Large intestine (tissue), 12 donors: ENCODE measurements around the gene TJAP1. TPM values are rescaled to one million over a fixed set of nuclear protein-coding genes. Genes with fewer than 3 reads are reported as not detected.

Experiments used
- DNase-seq, 2 donors: peaks; one replicate each; pipeline versions ENCODE4 v3.0.0 to v3.0.0-alpha.2; 2013
- H3K27ac ChIP-seq: one replicate; pipeline ENCODE4 v1.5.1; 2013; ENCODE audit warnings: low read length
- H3K27me3 ChIP-seq: 2 replicates; pipeline ENCODE4 v1.6.1; 2013; ENCODE audit warnings: low read length; ENCODE audit not compliant: control insufficient read depth, insufficient read depth
- H3K36me3 ChIP-seq: 2 replicates; pipeline ENCODE4 v1.6.1; 2013; ENCODE audit warnings: low read length; ENCODE audit not compliant: control insufficient read depth, insufficient read depth
- H3K4me1 ChIP-seq: one replicate; pipeline ENCODE4 v1.6.1; 2013; ENCODE audit warnings: low read length; ENCODE audit not compliant: control insufficient read depth, insufficient read depth
- H3K4me3 ChIP-seq: one replicate; pipeline ENCODE4 v1.5.1; 2013; ENCODE audit warnings: low read length
- H3K9me3 ChIP-seq: one replicate; pipeline ENCODE4 v1.6.1; 2013; ENCODE audit warnings: mild to moderate bottlenecking, low read depth, low read length, moderate library complexity; ENCODE audit not compliant: control insufficient read depth
- WGBS: methylation state at CpG from one replicate; pipeline ENCODE4 v1.1.5; 2013; ENCODE audit warnings: low lambda C conversion rate; ENCODE audit not compliant: insufficient coverage; 5-methylcytosine and 5-hydroxymethylcytosine counted together
- long read RNA-seq, 11 donors: transcript quantifications; one replicate each; lab custom pipeline, GENCODE V29; 2026
- polyA plus RNA-seq: library from polyadenylated mRNA; unstranded; fragments of 120-200 nt; gene quantifications from one replicate; pipeline ENCODE4 v1.2.1, GENCODE V29; 2013

Gene TJAP1, protein sequence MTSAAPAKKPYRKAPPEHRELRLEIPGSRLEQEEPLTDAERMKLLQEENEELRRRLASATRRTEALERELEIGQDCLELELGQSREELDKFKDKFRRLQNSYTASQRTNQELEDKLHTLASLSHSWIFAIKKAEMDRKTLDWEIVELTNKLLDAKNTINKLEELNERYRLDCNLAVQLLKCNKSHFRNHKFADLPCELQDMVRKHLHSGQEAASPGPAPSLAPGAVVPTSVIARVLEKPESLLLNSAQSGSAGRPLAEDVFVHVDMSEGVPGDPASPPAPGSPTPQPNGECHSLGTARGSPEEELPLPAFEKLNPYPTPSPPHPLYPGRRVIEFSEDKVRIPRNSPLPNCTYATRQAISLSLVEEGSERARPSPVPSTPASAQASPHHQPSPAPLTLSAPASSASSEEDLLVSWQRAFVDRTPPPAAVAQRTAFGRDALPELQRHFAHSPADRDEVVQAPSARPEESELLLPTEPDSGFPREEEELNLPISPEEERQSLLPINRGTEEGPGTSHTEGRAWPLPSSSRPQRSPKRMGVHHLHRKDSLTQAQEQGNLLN
- polyA plus RNA-seq, result 43.1 TPM
- long read RNA-seq, donor 1, result 0 reads
- long read RNA-seq, donor 2, result 0 reads
- long read RNA-seq, donor 3, partial matches to known transcripts, result 0 of 2 reads
- long read RNA-seq, donor 3, other reads (novel, unspliced or antisense), result 0 of 2 reads
- long read RNA-seq, donor 4, result 0 reads
- long read RNA-seq, donor 5, partial matches to known transcripts, result 0 of 2 reads
- long read RNA-seq, donor 5, other reads (novel, unspliced or antisense), result 0 of 2 reads
- long read RNA-seq, donor 6, partial matches to known transcripts, result 0 of 3 reads
- long read RNA-seq, donor 6, other reads (novel, unspliced or antisense), result 0 of 3 reads
- long read RNA-seq, donor 7, partial matches to known transcripts, result 0 of 1 reads
- long read RNA-seq, donor 7, other reads (novel, unspliced or antisense), result 0 of 1 reads
- long read RNA-seq, donor 8, partial matches to known transcripts, result 0 of 1 reads
- long read RNA-seq, donor 8, other reads (novel, unspliced or antisense), result 0 of 1 reads
- long read RNA-seq, donor 9, partial matches to known transcripts, result 0 of 2 reads
- long read RNA-seq, donor 9, other reads (novel, unspliced or antisense), result 0 of 2 reads
- long read RNA-seq, donor 10, partial matches to known transcripts, result 0 of 2 reads
- long read RNA-seq, donor 10, other reads (novel, unspliced or antisense), result 0 of 2 reads
- long read RNA-seq, donor 11, partial matches to known transcripts, result 0 of 3 reads
- long read RNA-seq, donor 11, other reads (novel, unspliced or antisense), result 0 of 3 reads

DNA sequence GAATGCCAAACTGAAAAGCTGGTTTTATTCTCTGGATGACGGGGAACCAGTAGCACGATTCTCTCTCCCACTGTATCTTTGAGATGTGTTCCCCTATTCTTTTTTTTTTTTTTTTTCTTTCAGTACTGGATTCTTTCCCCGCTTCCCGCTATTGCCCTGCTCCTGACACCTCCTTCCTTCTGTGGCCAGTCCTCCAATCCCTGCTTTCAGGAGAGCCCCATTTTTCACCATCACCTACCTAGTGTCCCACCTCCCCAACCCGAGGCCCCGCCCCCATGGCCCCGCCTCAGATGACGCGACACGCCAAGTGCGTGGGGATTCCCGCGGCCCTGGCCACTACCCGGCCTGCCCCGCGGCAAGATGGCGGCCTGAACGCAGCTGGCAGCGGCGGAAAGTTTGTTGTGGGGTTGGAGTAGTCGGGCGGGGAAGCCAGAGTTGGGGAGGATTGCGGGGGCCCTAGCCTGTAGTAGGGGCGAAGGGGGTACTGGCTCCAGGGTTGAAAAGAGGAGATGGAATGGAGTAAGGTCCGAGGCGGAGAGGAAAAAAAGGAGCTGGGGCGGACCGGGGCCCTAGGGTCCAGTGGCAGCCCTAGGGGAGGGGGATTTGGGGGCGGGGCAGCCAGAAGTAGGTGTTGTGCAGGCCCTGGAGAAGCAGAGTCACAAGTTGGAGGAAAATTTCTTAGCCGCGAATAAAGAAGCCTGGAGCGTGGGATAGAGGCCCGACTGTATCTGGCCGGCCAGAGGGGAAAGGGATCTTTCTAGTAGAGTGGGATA, at the start of gene TJAP1:
Gene TJAP1, plus strand, starts transcription at position 336 of the 773 bp plus-strand sequence. CDS start 21,432 bp downstream, outside the sequence.
- Histone ChIP-seq H3K36me3 (no peaks in the 10 kb centered on the region), H3K4me3 (peak within 1 kb of the TSS; percentile 78), H3K9me3 (no peaks in the 10 kb centered on the region), H3K4me1 (peaks cover 28% of the 10 kb centered on the region), H3K27ac (peak within 1 kb of the TSS; percentile 48), H3K27me3 (no peaks in the 10 kb centered on the region)
- no CpG with 5 or more reads among the region's 34 CpGs for WGBS
- DNase-seq, result peak; percentile 87 to 88

DNA sequence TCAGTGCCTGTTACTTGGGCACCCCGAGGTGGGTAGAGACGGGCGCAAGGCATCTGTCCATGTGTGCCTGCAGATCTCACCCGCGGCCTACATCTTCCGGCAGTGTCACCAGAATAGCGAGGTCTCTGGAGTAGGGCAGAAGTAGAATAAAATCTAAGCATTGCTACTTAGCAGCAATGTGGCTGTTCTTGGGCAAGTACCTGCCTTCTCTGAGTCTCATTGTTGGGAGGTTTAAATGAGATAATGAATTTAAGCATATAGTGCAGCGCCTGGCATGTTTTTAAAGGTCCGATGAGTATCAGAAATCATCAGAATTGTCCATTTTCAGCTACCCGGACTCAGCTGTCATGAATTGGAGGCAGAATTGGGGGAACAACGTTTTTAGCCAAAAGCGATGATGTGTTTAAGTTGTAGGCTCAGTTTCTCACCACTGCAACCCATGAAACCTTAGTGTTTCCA, 49.2 kb upstream of the TJAP1 start:
- WGBS, result 50% methylated on average over 2 of the region's 12 CpGs
- H3K9me3 ChIP-seq, result peaks cover 4% of the 10 kb centered on the region

DNA sequence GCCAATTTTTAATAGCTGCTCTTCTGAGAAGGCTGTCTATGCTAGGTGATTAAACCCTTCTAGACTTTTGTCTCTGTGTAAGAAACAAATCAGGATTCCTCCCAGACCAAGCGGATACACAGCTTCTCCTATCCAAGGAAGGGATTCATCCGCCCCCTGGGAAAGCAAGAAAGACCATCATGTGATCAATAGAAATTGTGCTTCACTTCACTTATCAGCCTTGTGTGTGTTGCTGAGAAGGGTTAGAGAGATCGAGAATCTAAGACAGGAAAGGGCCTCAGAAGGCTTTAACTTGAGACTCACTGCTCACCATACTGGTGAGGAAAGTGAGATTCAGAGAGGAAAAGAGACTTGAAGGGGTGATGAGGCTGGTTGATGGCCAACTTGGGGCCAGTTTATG, 48.5 kb upstream of the TJAP1 start:
- no peaks in the 10 kb centered on the region for H3K27me3 ChIP-seq
- H3K36me3 ChIP-seq, result peaks cover 16% of the 10 kb centered on the region
- WGBS, result no CpG with 5 or more reads among the region's 3 CpGs
- H3K4me1 ChIP-seq, result peaks cover 9% of the 10 kb centered on the region
- peaks cover 4% of the 10 kb centered on the region for H3K9me3 ChIP-seq
- peak overlapping the region; percentile 87 for H3K4me3 ChIP-seq
- no peak for DNase-seq
- no peak overlapping the region for H3K27ac ChIP-seq

More for the DNA sequence above, 49.2 kb upstream of the TJAP1 start:
- Histone ChIP-seq H3K27me3 (no peaks in the 10 kb centered on the region), H3K4me3 (peak overlapping the region; percentile 87), H3K27ac (peak overlapping the region; percentile 93), H3K4me1 (peaks cover 9% of the 10 kb centered on the region), H3K36me3 (peaks cover 13% of the 10 kb centered on the region)
- no peak for DNase-seq

DNA sequence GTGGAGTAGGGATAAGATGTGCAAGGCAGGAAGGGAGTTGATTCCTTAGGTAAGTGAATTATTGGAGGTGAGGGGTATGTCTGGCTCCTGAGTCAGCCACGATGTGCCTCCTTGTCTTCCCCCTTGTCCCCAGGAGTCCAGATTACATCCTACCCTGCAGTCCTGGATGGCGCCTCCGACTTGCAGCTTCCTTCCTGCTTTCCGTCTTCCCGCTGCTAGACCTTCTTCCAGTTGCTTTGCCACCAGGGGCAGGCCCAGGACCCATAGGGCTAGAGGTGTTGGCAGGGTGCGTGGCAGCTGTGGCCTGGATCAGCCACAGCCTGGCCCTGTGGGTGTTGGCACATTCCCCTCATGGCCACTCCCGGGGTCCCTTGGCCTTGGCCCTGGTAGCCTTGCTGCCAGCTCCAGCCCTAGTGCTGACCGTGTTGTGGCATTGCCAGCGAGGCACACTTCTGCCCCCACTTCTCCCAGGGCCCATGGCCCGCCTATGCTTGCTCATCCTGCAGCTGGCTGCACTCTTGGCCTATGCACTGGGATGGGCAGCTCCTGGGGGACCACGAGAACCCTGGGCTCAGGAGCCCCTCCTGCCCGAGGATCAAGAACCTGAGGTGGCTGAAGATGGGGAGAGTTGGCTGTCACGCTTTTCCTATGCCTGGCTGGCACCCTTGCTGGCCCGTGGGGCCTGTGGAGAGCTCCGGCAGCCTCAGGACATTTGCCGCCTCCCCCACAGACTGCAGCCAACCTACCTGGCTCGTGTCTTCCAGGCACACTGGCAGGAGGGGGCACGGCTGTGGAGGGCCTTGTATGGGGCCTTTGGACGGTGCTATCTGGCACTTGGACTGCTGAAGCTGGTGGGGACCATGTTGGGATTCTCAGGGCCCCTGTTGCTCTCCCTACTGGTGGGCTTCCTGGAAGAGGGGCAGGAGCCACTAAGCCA, 45.1 kb upstream of the TJAP1 start:
- Histone ChIP-seq H3K9me3 (no peaks in the 10 kb centered on the region), H3K27me3 (no peaks in the 10 kb centered on the region), H3K4me3 (no peak overlapping the region), H3K27ac (no peak overlapping the region), H3K4me1 (peaks cover 27% of the 10 kb centered on the region), H3K36me3 (peaks cover 24% of the 10 kb centered on the region)
- DNase-seq, result no peak
- WGBS, result no CpG with 5 or more reads among the region's 19 CpGs

DNA sequence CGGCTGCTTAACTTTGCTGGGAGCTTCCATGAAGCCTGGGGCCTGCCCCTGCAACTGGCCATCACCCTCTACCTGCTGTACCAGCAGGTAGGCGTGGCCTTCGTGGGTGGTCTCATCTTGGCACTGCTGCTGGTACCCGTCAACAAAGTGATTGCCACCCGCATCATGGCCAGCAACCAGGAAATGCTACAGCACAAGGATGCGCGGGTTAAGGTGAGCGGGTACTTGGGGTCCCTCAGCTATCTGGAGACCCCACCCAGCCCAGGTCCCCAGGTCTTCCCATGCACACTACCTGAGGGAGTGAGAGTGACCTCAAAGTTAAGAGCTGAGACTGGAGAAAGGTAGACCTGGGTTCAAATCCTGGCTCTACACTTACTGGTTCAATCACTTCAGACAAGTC, 44.2 kb upstream of the TJAP1 start:
- WGBS, result no CpG with 5 or more reads among the region's 8 CpGs

DNA sequence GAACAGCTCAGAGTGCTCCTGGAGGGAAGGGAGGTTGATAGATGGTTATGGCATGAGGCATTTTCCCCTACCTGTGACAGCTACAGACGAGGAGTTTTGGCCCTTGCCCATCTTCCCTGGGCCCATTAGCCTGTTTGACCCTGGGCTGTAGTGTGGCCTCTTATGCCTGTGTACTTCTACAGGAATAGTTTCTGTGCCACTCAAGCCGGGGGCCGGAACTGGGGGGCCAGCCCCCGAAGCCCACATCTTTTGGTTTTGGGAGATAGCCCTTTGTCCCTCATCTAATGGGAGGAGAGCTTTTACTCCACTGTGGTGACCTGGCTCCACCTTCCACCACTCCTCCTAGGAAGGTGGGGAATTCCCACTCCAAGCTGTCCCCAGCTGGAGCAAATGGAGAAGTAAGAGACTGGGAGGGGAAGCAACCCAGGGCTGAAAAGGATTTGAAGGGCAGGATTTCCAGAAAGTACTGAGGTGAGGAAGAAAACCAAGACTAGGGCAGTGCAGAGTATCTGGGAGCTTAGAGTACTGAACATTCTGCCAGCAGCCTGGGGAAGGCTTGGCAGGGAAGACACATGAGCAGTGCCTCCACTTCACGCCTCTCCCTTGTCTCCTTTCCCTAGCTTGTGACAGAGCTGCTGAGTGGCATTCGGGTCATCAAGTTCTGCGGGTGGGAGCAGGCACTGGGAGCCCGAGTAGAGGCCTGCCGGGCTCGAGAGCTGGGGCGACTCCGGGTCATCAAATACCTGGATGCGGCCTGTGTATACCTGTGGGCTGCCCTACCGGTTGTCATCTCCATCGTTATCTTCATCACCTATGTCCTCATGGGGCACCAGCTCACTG, 43.1 kb upstream of the TJAP1 start:
- Histone ChIP-seq H3K36me3 (peaks cover 33% of the 10 kb centered on the region), H3K4me1 (peaks cover 25% of the 10 kb centered on the region), H3K9me3 (no peaks in the 10 kb centered on the region), H3K27me3 (no peaks in the 10 kb centered on the region), H3K4me3 (no peak overlapping the region), H3K27ac (no peak overlapping the region)
- no peak for DNase-seq
- WGBS, result no CpG with 5 or more reads among the region's 15 CpGs

More for the DNA sequence above, 44.2 kb upstream of the TJAP1 start:
- no peak for DNase-seq
- Histone ChIP-seq H3K4me3 (no peak overlapping the region), H3K27ac (no peak overlapping the region), H3K36me3 (peaks cover 24% of the 10 kb centered on the region), H3K27me3 (no peaks in the 10 kb centered on the region), H3K9me3 (no peaks in the 10 kb centered on the region), H3K4me1 (peaks cover 33% of the 10 kb centered on the region)

DNA sequence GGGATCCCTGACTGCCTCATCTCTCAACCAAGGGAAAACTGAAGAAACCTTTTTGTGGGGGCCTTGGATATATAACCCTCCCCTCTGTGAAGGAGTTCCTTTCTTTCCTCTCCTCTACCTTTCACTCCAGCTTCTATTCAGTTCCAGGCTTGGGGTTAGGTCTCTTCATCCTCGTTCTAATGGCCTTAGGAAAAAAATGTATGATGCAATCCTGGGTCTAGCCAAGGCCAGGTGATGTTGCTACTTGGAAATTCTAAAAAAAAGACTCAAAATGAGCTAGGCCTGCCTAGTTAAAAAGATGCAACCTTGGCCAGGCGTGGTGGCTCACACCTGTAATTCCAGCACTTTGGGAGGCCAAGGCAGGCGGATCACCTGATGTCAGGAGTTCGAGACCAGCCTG, 42.4 kb upstream of the TJAP1 start:
- no CpG with 5 or more reads among the region's 4 CpGs for WGBS
- H3K4me1 ChIP-seq, result peaks cover 25% of the 10 kb centered on the region
- peaks cover 35% of the 10 kb centered on the region for H3K36me3 ChIP-seq
- no peaks in the 10 kb centered on the region for H3K27me3 ChIP-seq
- no peak overlapping the region for H3K27ac ChIP-seq
- H3K4me3 ChIP-seq, result no peak overlapping the region
- H3K9me3 ChIP-seq, result no peaks in the 10 kb centered on the region
- no peak for DNase-seq

DNA sequence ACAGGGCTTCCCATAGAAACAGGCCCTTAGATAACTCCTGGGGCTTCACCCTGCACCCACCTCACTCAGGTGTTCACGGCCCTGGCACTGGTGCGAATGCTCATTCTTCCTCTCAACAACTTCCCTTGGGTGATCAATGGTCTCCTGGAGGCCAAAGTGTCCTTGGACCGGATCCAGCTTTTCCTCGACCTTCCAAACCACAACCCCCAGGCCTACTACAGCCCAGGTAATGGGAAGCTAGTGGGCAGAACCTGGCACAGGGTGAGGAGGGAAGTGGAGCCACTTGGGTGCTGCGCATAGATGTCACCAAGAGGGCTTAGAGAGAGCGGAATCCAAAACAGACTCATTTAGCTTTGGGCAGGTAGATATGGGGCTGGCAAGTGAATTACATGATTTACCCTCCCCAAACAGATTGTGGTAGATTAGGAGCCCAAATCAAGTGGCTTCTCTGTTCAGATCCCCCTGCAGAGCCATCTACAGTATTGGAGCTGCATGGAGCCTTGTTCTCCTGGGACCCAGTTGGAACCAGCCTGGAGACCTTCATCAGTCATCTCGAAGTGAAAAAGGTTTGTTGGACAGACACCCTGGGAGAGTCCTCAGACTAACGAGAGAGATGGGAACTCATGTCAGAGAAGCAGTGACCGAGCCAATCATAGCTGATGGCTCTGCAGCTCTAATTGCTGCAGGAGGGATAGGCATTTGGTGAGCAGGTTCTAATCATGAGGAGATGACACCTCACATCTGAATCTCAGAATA, 41.5 kb upstream of the TJAP1 start:
- peaks cover 25% of the 10 kb centered on the region for H3K4me1 ChIP-seq
- H3K9me3 ChIP-seq, result no peaks in the 10 kb centered on the region
- H3K36me3 ChIP-seq, result peaks cover 41% of the 10 kb centered on the region
- H3K27me3 ChIP-seq, result no peaks in the 10 kb centered on the region
- WGBS, result no CpG with 5 or more reads among the region's 9 CpGs
- no peak for DNase-seq
- H3K27ac ChIP-seq, result peak overlapping the region; percentile 37
- H3K4me3 ChIP-seq, result no peak overlapping the region
